Naive thymus-derived CD8-positive, alpha-beta T cell (primary cell): ENCODE measurements around the gene TRMU. TPM values are rescaled to one million over a fixed set of nuclear protein-coding genes. Genes with fewer than 3 reads are reported as not detected.
A peak's percentile ranks its signal among the peaks of the same experiment; 100 is the strongest.
"Not testable (repeated sequence)": the region's sequence is repeated elsewhere in the genome, so short reads cannot be mapped to it uniquely, and the experiment has no call there.

Experiments used
- ATAC-seq, 2 donors: fragments of 150-1000 bp; cut with Tn5 transposase in 1 of 2; sonication (Bioruptor Pico), chemical (Tn5 transposase) in 1 of 2; 1 replicate in 1 of 2; 2 replicates in 1 of 2; pipeline ENCODE4 v1.10.0; 2021; ENCODE audit warnings: mild to moderate bottlenecking in 2 of 2, moderate library complexity in 2 of 2
- POLR2A ChIA-PET: fragments of 350-600 bp; sonication (Branson Sonifier 250); formaldehyde crosslinking; loops from one replicate; lab custom pipeline; 2021; ENCODE audit warnings: antibody characterized with exemption; lab: Charles Lee
- DNase-seq, 10 donors: peaks; one replicate each; pipeline versions ENCODE4 v3.0.0 to v3.0.0-alpha.2; 2020 to 2022
- H3K27ac Mint-ChIP-seq, 10 donors: one replicate each; pipeline ENCODE4 v1.8.0; 2020 to 2022; ENCODE audit warnings: mild to moderate bottlenecking in 10 of 10, mixed read lengths in 10 of 10, moderate library complexity in 4 of 10, inconsistent platforms in 1 of 10
- H3K27me3 Mint-ChIP-seq, 5 donors: one replicate each; pipeline ENCODE4 v1.8.0; 2021 to 2022; ENCODE audit warnings: mixed read lengths in 5 of 5
- H3K36me3 Mint-ChIP-seq, 3 donors: one replicate each; pipeline ENCODE4 v1.8.0; 2020 to 2022; ENCODE audit warnings: mixed read lengths in 3 of 3, mild to moderate bottlenecking in 2 of 3, inconsistent platforms in 1 of 3
- H3K4me1 Mint-ChIP-seq, 4 donors: one replicate each; pipeline ENCODE4 v1.8.0; 2021 to 2022; ENCODE audit warnings: mixed read lengths in 4 of 4
- H3K4me3 Mint-ChIP-seq, 10 donors: one replicate each; pipeline ENCODE4 v1.8.0; 2020 to 2022; ENCODE audit warnings: mild to moderate bottlenecking in 10 of 10, mixed read lengths in 10 of 10, moderate library complexity in 6 of 10, inconsistent platforms in 1 of 10
- H3K9me3 Mint-ChIP-seq, 9 donors: one replicate each; pipeline ENCODE4 v1.8.0; 2020 to 2022; ENCODE audit warnings: mixed read lengths in 9 of 9, mild to moderate bottlenecking in 3 of 9, inconsistent platforms in 1 of 9, moderate library complexity in 1 of 9
- polyA plus RNA-seq, 3 donors: library from polyadenylated mRNA; unstranded; fragments of 300-500 nt; fragmentation: Illumina TruSeq; gene quantifications; one replicate each; pipeline ENCODE4 v1.2.3, GENCODE V29; 2021
- total RNA-seq, 8 experiments: library from RNA in 2 of 8; stranded (reverse) in 2 of 8; gene quantifications; one replicate each; pipeline ENCODE4 v1.2.3 and lab custom pipeline; 2021 to 2026

Gene TRMU
- total and polyA plus RNA-seq, 5 experiments from 2014 or later: 14.6 to 91.7 (median 17.3) TPM

DNA sequence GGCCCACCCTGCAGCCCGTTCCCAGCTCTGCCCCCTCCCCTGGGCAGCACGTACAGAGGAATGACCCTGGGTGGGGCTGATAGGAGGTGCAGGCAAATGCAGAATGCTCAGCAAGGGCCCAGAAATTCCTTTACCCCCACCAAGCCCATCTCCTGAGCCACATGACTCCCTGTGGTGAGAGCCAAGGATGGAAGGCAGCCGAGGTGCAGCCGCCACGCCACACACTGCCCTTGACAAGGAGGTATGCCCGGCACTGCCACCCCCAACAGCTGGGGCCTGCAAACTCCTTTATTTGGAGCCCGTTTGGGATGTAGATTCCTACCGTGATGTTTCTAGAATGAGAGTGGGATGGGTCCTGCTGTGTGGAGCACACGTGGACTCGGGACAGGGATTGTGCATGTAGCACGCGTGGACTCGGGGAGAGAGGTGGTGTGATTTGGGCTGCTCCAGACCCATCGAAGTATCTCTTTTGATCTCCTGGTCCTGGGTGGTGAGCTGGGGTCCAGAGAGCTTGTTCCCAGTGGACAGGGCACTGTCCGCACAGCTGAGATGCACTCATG, 25.9 kb upstream of the TRMU start:
- no peak overlapping the region for H3K4me3 Mint-ChIP-seq
- no peaks in the 10 kb centered on the region for H3K27me3 Mint-ChIP-seq
- POLR2A ChIA-PET: no interaction called here
- no peaks in the 10 kb centered on the region for H3K4me1 Mint-ChIP-seq
- H3K36me3 Mint-ChIP-seq: no peaks in the 10 kb centered on the region
- no peak overlapping the region for H3K27ac Mint-ChIP-seq
- no peak for ATAC-seq
- no peaks in the 10 kb centered on the region for H3K9me3 Mint-ChIP-seq
- peak in 1 of 10 donors; percentile 27 for DNase-seq

DNA sequence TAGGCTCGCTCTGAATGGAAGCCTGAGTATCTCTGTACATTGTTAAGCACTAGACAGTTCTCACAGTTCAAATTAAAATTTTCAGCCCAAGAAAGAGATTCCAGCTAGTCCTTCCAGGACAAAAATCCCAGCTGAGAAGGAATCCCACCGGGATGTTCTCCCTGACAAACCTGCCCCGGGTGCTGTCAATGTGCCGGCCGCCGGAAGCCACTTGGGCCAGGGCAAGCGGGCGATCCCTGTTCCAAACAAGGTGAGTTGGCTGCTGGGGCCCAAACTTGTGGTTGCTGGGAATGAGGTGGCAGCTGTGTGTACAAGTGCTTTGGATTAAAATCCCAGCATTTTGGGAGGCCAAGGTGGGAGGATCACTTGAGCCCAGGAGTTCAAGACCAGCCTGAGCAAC, 23.5 kb upstream of the TRMU start:
- no peaks in the 10 kb centered on the region for H3K4me1 Mint-ChIP-seq
- DNase-seq: peak in 1 of 10 donors; percentile 22
- H3K36me3 Mint-ChIP-seq: no peaks in the 10 kb centered on the region
- POLR2A ChIA-PET: no interaction called here
- no peaks in the 10 kb centered on the region for H3K9me3 Mint-ChIP-seq
- ATAC-seq: no peak
- H3K27ac Mint-ChIP-seq: no peak overlapping the region
- no peaks in the 10 kb centered on the region for H3K27me3 Mint-ChIP-seq
- H3K4me3 Mint-ChIP-seq: no peak overlapping the region

DNA sequence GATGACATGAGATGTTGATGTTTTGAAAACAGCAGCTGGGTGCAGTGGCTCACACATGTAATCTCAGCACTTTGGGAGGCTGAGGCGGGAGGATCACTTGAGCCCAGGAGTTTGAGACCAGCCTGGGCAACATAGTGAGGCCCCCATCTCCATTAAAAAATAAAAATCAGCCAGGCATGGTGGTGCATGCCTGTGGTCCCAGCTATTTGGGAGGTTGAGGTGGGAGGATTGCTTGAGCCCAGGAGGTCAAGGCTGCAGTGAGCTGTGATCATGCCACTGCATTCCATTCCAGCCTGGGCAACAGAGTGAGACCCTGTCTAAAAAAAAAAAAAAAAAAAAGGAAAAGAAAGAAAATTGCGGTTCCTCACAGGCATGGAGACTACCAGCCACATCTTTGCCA, 22.7 kb upstream of the TRMU start:
- peak in 1 of 10 donors; percentile 2 for DNase-seq
- POLR2A ChIA-PET, H3K9me3 Mint-ChIP-seq, H3K27ac Mint-ChIP-seq, H3K4me1 Mint-ChIP-seq, H3K36me3 Mint-ChIP-seq, ATAC-seq, H3K4me3 Mint-ChIP-seq, H3K27me3 Mint-ChIP-seq: not testable (repeated sequence)

DNA sequence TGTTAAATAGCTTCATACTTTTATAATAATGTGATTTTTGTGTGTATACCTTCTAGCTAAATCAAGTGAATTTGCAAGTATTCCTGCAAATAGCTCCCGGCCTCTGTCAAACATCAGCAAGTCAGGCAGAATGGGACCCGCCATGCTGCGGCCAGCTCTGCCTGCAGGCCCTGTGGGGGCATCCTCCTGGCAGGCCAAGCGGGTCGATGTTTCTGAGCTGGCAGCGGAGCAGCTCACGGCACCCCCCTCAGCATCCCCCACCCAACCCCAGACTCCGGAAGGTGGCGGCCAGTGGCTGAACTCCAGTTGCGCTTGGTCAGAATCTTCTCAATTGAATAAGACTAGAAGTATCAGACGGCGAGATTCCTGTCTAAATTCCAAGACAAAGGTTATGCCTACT, 19.5 kb upstream of the TRMU start:
- POLR2A ChIA-PET: interaction anchor here (0.6 kb wide), 1 partner anchor 386 kb away, joined by 4 read pairs; no protein-coding TSS in a partner anchor
- Mint-ChIP-seq H3K27ac (no peak overlapping the region), H3K9me3 (no peaks in the 10 kb centered on the region), H3K27me3 (no peaks in the 10 kb centered on the region), H3K36me3 (no peaks in the 10 kb centered on the region), H3K4me1 (no peaks in the 10 kb centered on the region), H3K4me3 (no peak overlapping the region)
- ATAC-seq (no peak), DNase-seq (peak in 1 of 10 donors; percentile 1)

DNA sequence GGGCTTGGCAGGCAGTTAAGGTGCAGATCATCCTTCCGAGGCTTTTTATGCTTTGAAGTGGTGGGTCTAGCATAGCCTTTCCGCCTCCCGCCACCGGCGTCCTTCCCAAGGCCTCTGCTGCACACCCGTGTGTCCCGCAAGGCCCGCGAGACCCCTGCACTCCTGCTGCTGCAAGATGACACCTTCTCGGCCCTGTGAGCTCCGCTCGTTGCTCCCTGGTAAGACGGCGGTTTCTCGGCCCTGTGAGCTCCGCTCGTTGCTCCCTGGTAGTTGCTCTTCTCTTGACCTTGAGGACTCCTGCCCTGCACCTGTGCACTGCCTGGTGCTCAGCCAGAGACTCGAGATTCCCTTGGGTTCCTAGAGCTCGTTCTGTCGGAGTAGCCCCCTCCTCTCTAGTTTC, 17.9 kb upstream of the TRMU start:
- DNase-seq: no peak
- ATAC-seq: no peak
- Mint-ChIP-seq H3K27ac (peak overlapping the region in 1 of 10 donors; percentile 41), H3K4me3 (no peak overlapping the region), H3K27me3 (no peaks in the 10 kb centered on the region), H3K9me3 (no peaks in the 10 kb centered on the region), H3K4me1 (no peaks in the 10 kb centered on the region), H3K36me3 (no peaks in the 10 kb centered on the region)
- POLR2A ChIA-PET: interaction anchor here (0.6 kb wide), 1 partner anchor 23 kb away, joined by 5 read pairs; no protein-coding TSS in a partner anchor

DNA sequence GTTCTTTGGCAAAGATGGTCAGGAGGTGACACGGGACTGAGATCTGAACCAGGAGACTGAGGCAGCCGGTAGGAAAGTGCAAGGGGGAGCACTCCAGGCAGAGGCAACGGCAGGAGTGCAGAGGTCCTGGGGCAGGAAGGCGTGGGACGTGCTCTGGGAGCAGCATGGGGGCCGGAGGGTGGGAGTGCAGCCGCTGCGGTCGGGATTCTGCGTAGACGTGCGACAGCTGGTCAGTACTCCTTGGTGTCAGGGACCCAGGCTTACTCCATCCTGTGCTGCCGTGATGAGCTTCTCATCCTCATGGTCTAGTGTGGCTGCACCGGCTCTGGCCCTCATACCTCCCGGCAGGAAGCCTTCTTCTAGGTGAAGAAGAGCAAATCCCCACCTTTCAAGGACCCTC, 16.9 kb upstream of the TRMU start:
- DNase-seq: no peak
- H3K36me3 Mint-ChIP-seq: no peaks in the 10 kb centered on the region
- no peak for ATAC-seq
- H3K9me3 Mint-ChIP-seq: no peaks in the 10 kb centered on the region
- no peaks in the 10 kb centered on the region for H3K4me1 Mint-ChIP-seq
- H3K27me3 Mint-ChIP-seq: no peaks in the 10 kb centered on the region
- H3K4me3 Mint-ChIP-seq: no peak overlapping the region
- H3K27ac Mint-ChIP-seq: peak overlapping the region in 1 of 10 donors; percentile 50
- POLR2A ChIA-PET: interaction anchor here (0.5 kb wide), 1 partner anchor 281 kb away, joined by 4 read pairs; no protein-coding TSS in a partner anchor

DNA sequence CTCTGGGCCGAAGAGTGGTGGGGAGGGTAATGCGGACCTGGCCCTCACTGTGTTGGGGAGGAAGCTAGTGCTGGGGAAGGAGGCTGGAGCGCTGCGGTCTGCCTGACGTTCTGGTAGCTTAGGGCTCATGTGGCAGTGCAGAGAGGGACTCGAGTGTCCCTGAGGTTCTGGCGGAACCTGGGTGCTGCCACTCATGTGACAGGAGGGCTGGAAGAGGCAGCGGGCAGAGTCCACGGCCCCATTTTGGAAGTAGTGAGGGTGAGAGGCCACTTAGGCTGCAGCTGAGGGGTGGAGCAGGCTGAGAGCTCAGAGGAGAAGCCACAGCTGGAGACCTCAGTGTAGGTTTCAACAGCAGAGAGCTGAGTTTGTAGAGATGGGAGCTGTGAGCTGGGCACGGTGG, 16.2 kb upstream of the TRMU start:
- DNase-seq (no peak), ATAC-seq (no peak)
- Mint-ChIP-seq H3K9me3 (no peaks in the 10 kb centered on the region), H3K4me3 (no peak overlapping the region), H3K27ac (peak overlapping the region in 1 of 10 donors; percentile 35), H3K4me1 (no peaks in the 10 kb centered on the region), H3K27me3 (no peaks in the 10 kb centered on the region), H3K36me3 (no peaks in the 10 kb centered on the region)
- POLR2A ChIA-PET: no interaction called here

DNA sequence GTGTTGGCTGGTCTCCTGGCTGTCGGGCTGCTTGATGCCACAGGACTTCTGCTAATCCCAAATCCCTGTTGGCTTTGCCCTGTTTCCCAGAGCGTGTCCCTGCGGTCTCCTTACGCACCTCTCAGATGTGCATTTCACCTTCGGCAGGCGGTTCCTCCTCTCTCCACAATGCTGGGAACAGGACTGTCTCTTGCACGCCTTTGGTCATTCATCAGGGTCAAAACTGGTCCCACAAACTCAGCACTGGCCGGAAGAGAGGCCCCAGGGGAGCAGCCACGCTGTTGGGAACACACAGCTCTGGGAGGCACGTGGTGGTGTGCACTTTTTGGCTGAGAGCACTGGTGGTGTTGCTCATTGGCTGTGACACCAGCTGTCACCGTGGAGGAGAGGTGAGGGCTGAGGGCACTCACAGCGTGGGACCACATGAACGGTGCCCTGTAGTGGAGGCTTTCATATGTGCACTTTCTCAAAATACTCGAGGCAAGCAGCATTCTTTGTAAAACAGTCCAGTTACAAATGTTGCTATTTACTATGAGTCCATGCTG, 15.3 kb upstream of the TRMU start:
- Mint-ChIP-seq H3K4me1 (no peaks in the 10 kb centered on the region), H3K9me3 (no peaks in the 10 kb centered on the region), H3K4me3 (no peak overlapping the region), H3K27me3 (no peaks in the 10 kb centered on the region), H3K36me3 (no peaks in the 10 kb centered on the region), H3K27ac (no peak overlapping the region)
- POLR2A ChIA-PET: no interaction called here
- ATAC-seq (no peak), DNase-seq (no peak)

DNA sequence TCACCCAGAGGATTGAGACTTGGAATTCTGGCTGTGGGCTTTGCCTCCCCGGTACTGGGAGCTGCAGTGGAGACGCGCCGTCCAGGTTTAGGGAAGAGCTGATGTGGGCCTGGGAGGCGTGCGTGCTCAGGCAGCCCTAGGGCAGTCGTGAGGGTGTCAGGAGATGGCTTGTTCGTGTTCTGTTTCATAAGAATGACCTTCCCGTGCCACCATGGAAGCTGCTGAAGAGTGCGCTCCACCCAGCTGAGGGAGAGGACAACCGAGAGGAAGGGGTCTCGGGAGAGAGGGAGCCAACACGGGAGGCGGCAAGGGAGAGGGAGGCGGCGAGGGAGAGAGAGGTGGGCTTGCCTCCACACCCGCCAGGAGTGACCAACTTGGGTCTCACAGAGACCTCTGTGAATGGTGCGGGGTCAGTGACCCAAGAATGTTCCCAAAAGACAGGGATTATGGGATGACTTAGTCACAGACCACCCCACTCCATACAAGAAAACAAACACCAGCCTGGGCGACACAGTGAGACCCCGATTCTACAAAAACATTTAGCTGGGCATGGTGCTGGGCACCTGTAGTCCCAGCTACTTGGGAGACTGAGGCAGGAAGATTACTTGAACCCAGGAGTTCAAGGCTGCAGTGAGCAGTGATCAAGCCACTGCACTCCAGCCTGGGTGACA, 14.7 kb upstream of the TRMU start:
- Mint-ChIP-seq H3K9me3 (no peaks in the 10 kb centered on the region), H3K4me3 (no peak overlapping the region), H3K27ac (no peak overlapping the region), H3K4me1 (no peaks in the 10 kb centered on the region), H3K36me3 (no peaks in the 10 kb centered on the region), H3K27me3 (no peaks in the 10 kb centered on the region)
- POLR2A ChIA-PET: no interaction called here
- ATAC-seq: no peak
- no peak for DNase-seq

DNA sequence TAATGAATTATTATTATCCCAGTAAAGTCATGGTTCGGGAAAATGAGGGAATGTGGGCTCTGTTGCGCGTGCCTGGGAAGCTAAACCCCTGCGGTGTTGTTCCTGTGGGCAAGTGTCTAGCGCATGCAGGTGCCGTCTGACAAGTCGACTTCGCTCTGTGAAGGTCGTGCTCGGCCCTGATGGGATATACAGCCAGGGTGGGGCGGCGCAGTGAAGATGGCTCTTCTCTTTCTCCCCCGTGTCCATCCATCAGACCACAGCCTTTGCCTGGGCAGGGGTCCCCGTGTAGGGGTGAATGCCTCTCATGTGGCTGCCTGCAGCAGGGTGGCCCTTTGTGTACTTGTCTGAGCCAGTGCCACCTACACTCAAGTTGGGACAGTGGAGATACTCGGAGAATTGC, 12.8 kb upstream of the TRMU start:
- H3K27ac Mint-ChIP-seq: no peak overlapping the region
- no peaks in the 10 kb centered on the region for H3K36me3 Mint-ChIP-seq
- H3K27me3 Mint-ChIP-seq: no peaks in the 10 kb centered on the region
- DNase-seq: no peak
- no peak for ATAC-seq
- no peaks in the 10 kb centered on the region for H3K9me3 Mint-ChIP-seq
- H3K4me3 Mint-ChIP-seq: no peak overlapping the region
- POLR2A ChIA-PET: no interaction called here
- no peaks in the 10 kb centered on the region for H3K4me1 Mint-ChIP-seq

DNA sequence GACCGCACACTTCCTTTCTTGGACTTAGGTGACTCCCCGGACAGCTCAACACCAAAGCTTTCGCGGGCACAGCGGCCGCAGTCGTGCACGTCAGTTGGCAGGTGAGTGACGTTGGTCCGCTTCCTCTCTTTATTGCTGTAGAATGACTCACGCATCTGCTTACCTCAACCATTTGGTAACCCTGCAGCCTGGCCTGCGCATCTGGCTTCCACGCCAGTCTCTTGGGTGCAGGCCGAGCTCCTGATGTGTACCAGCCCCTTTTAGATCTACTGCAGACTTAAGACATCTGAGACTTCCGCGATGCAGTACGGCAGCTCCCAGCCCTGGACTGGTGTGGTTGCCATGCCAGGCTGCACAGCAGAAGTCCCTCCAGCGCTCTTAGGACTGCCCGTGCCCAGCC, 12.4 kb upstream of the TRMU start:
- POLR2A ChIA-PET: no interaction called here
- Mint-ChIP-seq H3K36me3 (no peaks in the 10 kb centered on the region), H3K27ac (peak overlapping the region in 1 of 10 donors; percentile 31), H3K27me3 (no peaks in the 10 kb centered on the region), H3K9me3 (no peaks in the 10 kb centered on the region), H3K4me3 (no peak overlapping the region), H3K4me1 (no peaks in the 10 kb centered on the region)
- ATAC-seq (no peak), DNase-seq (no peak)

DNA sequence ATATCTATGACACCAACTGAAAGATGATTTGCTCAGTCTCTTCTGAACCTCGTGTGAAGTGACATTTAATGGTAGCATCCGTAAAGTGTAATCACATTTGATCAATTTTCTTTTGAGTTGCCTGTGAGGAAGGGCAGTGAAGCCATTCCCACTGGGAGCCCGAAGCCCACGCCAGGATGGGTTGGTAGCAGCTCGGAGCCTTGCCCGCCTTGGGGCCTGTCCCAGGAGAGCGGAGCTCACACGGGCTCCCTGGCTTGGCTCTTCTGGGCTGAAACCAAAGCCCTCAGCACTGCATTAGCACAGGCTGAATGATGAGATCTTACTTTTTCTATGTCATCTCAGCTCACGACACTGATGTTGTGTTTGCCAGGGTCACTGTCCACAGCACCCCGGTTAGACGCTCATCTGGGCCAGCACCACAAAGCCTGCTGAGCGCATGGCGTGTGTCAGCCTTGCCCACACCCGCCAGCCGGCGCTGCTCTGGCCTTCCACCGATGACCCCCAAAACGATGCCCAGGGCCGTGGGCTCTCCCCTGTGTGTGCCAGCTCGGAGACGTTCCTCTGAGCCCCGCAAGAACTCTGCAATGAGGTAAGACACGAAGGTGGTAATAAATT, 9.3 kb upstream of the TRMU start:
- H3K36me3 Mint-ChIP-seq: no peaks in the 10 kb centered on the region
- no peak for DNase-seq
- H3K27ac Mint-ChIP-seq: peak overlapping the region in 1 of 10 donors; percentile 32
- H3K9me3 Mint-ChIP-seq: no peaks in the 10 kb centered on the region
- no peaks in the 10 kb centered on the region for H3K4me1 Mint-ChIP-seq
- H3K4me3 Mint-ChIP-seq: no peak overlapping the region
- no peak for ATAC-seq
- POLR2A ChIA-PET: no interaction called here
- no peaks in the 10 kb centered on the region for H3K27me3 Mint-ChIP-seq

DNA sequence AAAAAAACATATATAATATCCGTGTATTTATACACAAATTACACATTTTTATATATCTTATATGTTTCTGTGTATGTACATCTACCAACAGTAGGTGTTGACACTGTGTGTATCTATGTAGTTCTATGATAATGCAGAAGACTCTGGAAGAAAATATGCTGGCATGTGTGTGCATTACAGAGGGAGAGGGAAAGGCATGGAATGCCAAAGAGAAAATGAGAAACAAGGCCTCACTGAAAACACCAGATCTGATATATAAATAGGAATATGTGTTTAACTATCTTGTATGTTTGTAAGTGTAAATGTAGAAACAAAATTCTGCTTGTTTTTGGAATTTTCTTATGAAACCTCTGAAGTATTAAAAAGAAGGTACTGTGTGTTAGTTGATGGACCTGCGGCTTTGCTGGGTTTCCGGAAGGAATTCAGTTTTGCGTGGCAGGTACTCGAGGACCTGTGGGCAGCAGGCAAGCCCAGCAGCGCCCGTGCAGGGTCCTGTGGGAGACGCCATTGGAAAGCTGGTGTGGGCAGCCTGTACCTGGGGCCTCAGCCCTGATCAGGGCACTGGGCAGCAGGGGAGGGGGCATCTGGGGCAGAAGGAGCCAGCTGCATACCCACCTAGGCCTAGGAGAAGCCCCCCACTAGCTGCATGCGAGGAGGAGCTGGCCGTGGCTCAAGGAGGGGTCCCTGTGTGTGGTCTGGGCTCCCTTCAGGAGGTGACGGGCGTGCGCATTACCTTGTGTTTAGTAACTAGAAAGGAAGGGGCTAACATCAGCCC, 7.6 kb upstream of the TRMU start:
- Mint-ChIP-seq H3K27ac (no peak overlapping the region), H3K36me3 (no peaks in the 10 kb centered on the region), H3K4me1 (no peaks in the 10 kb centered on the region), H3K27me3 (no peaks in the 10 kb centered on the region), H3K4me3 (no peak overlapping the region), H3K9me3 (no peaks in the 10 kb centered on the region)
- ATAC-seq (no peak), DNase-seq (no peak)
- POLR2A ChIA-PET: no interaction called here
